ENCODE measurements around the gene TLX2. TPM values are rescaled to one million over a fixed set of nuclear protein-coding genes. Genes with fewer than 3 reads are reported as not detected.

The TLX2 gene
- total and polyA plus RNA-seq, 4 donors = not detected

DNA sequence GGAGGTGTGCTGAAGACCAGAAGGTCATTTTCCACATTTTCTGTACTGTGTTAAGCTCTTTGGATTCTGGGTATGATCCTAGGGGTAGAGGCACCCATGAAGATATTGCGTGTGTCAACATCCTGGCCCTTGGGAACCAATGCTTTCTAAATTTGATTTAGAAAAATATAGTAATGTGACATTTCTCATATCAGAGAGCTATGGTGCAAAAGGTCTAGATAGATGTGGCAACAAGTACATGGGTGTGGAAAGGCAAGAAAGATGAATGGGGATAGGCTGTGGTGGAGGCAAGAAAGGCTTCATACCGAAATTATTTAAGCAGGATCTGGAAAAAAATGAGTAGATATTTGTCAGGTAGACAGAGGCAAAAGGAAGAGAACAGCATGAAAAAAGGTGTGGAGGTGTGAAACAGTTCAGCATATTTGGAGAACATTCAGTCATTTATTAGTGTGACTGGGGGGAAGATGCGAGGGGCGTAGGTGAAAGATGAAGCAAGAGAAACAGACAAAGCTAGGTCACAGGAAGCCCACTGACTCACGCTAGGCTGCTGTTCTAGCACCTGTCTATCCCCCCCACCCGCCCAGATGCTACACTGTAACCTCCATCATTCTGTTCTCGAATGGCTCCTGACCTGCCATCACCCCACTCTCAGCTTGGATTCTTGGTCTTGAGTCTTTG lies 52.0 kb downstream of the TLX2 start:
- H3K4me1 ChIP-seq (ENCODE audit: control insufficient read depth in 4 of 4, insufficient read depth in 4 of 4, low read length in 3 of 4) = no peaks in the 10 kb centered on the region
- H3K9me3 ChIP-seq (ENCODE audit: control insufficient read depth in 4 of 4, low read length in 3 of 4) = no peaks in the 10 kb centered on the region
- no peak for DNase-seq (ENCODE audit: low spot score)
- H3K4me3 ChIP-seq (ENCODE audit: low read depth in 1 of 3, low read length in 3 of 3) = no peak overlapping the region
- WGBS = 82% methylated on average over 7 of the region's 7 CpGs
- no peak overlapping the region for H3K9ac ChIP-seq (ENCODE audit: low read depth in 1 of 2, low read length in 2 of 2)
- H3K27ac ChIP-seq (ENCODE audit: low read depth in 1 of 2, low read length in 2 of 2) = no peak overlapping the region
- TF ChIP-seq, protein P1, sequence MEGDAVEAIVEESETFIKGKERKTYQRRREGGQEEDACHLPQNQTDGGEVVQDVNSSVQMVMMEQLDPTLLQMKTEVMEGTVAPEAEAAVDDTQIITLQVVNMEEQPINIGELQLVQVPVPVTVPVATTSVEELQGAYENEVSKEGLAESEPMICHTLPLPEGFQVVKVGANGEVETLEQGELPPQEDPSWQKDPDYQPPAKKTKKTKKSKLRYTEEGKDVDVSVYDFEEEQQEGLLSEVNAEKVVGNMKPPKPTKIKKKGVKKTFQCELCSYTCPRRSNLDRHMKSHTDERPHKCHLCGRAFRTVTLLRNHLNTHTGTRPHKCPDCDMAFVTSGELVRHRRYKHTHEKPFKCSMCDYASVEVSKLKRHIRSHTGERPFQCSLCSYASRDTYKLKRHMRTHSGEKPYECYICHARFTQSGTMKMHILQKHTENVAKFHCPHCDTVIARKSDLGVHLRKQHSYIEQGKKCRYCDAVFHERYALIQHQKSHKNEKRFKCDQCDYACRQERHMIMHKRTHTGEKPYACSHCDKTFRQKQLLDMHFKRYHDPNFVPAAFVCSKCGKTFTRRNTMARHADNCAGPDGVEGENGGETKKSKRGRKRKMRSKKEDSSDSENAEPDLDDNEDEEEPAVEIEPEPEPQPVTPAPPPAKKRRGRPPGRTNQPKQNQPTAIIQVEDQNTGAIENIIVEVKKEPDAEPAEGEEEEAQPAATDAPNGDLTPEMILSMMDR (IDR thresholded peaks at IDR 0.05; ENCODE audit: low read depth, low read length, missing input control) = no peak
- TF ChIP-seq SP1 (IDR thresholded peaks at IDR 0.05) (no peak), JUND (IDR thresholded peaks at IDR 0.05) (no peak), NR2F2 (IDR thresholded peaks at IDR 0.05) (no peak), HNF4A (conservative IDR thresholded peaks at IDR 0.05) (no peak), FOXA1 (IDR thresholded peaks at IDR 0.05) (no peak), EGR1 (IDR thresholded peaks at IDR 0.05; ENCODE audit: low read depth in 2 of 2) (no peak), HNF4G (IDR thresholded peaks at IDR 0.05) (no peak), RAD21 (IDR thresholded peaks at IDR 0.05) (no peak), RXRA (IDR thresholded peaks at IDR 0.05) (no peak), FOXA2 (IDR thresholded peaks at IDR 0.05) (no peak), YY1 (IDR thresholded peaks at IDR 0.05) (no peak)
- TF ChIP-seq, protein P2, sequence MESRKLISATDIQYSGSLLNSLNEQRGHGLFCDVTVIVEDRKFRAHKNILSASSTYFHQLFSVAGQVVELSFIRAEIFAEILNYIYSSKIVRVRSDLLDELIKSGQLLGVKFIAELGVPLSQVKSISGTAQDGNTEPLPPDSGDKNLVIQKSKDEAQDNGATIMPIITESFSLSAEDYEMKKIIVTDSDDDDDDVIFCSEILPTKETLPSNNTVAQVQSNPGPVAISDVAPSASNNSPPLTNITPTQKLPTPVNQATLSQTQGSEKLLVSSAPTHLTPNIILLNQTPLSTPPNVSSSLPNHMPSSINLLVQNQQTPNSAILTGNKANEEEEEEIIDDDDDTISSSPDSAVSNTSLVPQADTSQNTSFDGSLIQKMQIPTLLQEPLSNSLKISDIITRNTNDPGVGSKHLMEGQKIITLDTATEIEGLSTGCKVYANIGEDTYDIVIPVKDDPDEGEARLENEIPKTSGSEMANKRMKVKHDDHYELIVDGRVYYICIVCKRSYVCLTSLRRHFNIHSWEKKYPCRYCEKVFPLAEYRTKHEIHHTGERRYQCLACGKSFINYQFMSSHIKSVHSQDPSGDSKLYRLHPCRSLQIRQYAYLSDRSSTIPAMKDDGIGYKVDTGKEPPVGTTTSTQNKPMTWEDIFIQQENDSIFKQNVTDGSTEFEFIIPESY (IDR thresholded peaks at IDR 0.05) = no peak
- TF ChIP-seq, protein P3, sequence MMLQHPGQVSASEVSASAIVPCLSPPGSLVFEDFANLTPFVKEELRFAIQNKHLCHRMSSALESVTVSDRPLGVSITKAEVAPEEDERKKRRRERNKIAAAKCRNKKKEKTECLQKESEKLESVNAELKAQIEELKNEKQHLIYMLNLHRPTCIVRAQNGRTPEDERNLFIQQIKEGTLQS (IDR thresholded peaks at IDR 0.05) = no peak
- TF ChIP-seq, protein P4, sequence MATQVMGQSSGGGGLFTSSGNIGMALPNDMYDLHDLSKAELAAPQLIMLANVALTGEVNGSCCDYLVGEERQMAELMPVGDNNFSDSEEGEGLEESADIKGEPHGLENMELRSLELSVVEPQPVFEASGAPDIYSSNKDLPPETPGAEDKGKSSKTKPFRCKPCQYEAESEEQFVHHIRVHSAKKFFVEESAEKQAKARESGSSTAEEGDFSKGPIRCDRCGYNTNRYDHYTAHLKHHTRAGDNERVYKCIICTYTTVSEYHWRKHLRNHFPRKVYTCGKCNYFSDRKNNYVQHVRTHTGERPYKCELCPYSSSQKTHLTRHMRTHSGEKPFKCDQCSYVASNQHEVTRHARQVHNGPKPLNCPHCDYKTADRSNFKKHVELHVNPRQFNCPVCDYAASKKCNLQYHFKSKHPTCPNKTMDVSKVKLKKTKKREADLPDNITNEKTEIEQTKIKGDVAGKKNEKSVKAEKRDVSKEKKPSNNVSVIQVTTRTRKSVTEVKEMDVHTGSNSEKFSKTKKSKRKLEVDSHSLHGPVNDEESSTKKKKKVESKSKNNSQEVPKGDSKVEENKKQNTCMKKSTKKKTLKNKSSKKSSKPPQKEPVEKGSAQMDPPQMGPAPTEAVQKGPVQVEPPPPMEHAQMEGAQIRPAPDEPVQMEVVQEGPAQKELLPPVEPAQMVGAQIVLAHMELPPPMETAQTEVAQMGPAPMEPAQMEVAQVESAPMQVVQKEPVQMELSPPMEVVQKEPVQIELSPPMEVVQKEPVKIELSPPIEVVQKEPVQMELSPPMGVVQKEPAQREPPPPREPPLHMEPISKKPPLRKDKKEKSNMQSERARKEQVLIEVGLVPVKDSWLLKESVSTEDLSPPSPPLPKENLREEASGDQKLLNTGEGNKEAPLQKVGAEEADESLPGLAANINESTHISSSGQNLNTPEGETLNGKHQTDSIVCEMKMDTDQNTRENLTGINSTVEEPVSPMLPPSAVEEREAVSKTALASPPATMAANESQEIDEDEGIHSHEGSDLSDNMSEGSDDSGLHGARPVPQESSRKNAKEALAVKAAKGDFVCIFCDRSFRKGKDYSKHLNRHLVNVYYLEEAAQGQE (IDR thresholded peaks at IDR 0.05) = no peak
- no peaks in the 10 kb centered on the region for H3K36me3 ChIP-seq (ENCODE audit: control insufficient read depth in 4 of 4, insufficient read depth in 3 of 4, low read depth in 1 of 4, low read length in 3 of 4)
- no peaks in the 10 kb centered on the region for H3K27me3 ChIP-seq (ENCODE audit: control insufficient read depth in 4 of 4, insufficient read depth in 4 of 4, low read length in 3 of 4)

DNA sequence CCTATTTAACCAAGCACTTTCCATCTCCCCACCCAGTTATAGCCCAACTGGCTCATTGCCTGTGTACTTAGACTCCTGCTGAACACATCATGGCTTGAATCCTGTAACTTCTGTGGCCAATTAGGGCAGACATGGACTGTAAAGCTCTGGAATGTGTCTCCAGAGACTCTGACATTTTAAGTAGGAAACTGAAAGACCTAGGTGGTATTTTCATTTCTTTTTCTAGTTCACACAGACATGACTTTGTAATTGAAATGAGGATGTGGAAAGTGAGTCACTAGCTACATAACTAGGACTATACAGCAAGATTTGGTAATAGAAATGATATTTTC lies 52.5 kb downstream of the TLX2 start:
- no peak for DNase-seq (ENCODE audit: low spot score)
- H3K4me3 ChIP-seq (ENCODE audit: low read depth in 1 of 3, low read length in 3 of 3) = no peak overlapping the region
- H3K9me3 ChIP-seq (ENCODE audit: control insufficient read depth in 4 of 4, low read length in 3 of 4) = no peaks in the 10 kb centered on the region
- no peak for TF ChIP-seq RXRA (IDR thresholded peaks at IDR 0.05)
- TF ChIP-seq GABPA (IDR thresholded peaks at IDR 0.05 in 1 of 2, conservative IDR thresholded peaks at IDR 0.05 in 1 of 2) = no peak
- no peak for TF ChIP-seq HNF4A (conservative IDR thresholded peaks at IDR 0.05)
- TF ChIP-seq, protein P3 (IDR thresholded peaks at IDR 0.05) = no peak
- TF ChIP-seq YY1 (IDR thresholded peaks at IDR 0.05) = no peak
- no peak for TF ChIP-seq SP1 (IDR thresholded peaks at IDR 0.05)
- TF ChIP-seq JUND (IDR thresholded peaks at IDR 0.05) = no peak
- TF ChIP-seq EGR1 (IDR thresholded peaks at IDR 0.05; ENCODE audit: low read depth in 2 of 2) = no peak
- TF ChIP-seq, protein P2 (IDR thresholded peaks at IDR 0.05) = no peak
- TF ChIP-seq TAF1 (conservative IDR thresholded peaks at IDR 0.05) = no peak
- TF ChIP-seq, protein P1 (IDR thresholded peaks at IDR 0.05; ENCODE audit: low read depth, low read length, missing input control) = no peak

More for the DNA sequence above, 52.5 kb downstream of the TLX2 start:
- H3K9ac ChIP-seq (ENCODE audit: low read depth in 1 of 2, low read length in 2 of 2) = no peak overlapping the region
- H3K36me3 ChIP-seq (ENCODE audit: control insufficient read depth in 4 of 4, insufficient read depth in 3 of 4, low read depth in 1 of 4, low read length in 3 of 4) = no peaks in the 10 kb centered on the region
- H3K4me1 ChIP-seq (ENCODE audit: control insufficient read depth in 4 of 4, insufficient read depth in 4 of 4, low read length in 3 of 4) = no peaks in the 10 kb centered on the region
- no peaks in the 10 kb centered on the region for H3K27me3 ChIP-seq (ENCODE audit: control insufficient read depth in 4 of 4, insufficient read depth in 4 of 4, low read length in 3 of 4)
- no peak overlapping the region for H3K27ac ChIP-seq (ENCODE audit: low read depth in 1 of 2, low read length in 2 of 2)

Data from liver (tissue), 9 donors.